GM18502 (cell line): ENCODE measurements around the gene TNFRSF25.

Experiments used
- ATAC-seq: cut with Tn5 transposase; IDR thresholded peaks from one replicate; pipeline ENCODE4 v1.9.1; 2021; ENCODE audit warnings: mild to moderate bottlenecking; ENCODE audit not compliant: unreplicated experiment, poor library complexity

TNFRSF25 gene, protein sequence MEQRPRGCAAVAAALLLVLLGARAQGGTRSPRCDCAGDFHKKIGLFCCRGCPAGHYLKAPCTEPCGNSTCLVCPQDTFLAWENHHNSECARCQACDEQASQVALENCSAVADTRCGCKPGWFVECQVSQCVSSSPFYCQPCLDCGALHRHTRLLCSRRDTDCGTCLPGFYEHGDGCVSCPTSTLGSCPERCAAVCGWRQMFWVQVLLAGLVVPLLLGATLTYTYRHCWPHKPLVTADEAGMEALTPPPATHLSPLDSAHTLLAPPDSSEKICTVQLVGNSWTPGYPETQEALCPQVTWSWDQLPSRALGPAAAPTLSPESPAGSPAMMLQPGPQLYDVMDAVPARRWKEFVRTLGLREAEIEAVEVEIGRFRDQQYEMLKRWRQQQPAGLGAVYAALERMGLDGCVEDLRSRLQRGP

GRCh38 chr1:6466023-6466422 lies at the start of gene TNFRSF25:
Gene TNFRSF25, minus strand, starts transcription at chr1:6466173. Its CDS starts 66 bp downstream, at chr1:6466107.
- ATAC-seq = no peak

DNA sequence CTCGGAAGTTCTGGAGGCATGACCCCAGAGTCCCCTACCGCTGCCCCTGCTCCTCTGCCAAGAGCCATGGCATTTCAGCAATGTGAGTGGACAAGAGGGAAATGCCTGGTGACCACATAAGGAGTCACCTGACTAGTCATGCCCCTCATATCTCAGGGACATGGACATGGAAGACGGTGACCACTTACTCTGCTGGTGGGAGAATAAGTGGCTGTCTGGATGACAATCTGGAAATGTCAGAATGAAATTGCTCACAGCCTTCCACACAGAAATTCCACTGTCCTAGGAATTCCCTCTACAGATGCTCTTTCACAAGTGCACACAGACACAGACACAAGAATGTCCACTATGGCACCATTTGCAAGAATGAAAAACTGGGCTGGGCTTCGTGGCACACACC lies 49.8 kb upstream of the TNFRSF25 start:
- ATAC-seq = no peak

DNA sequence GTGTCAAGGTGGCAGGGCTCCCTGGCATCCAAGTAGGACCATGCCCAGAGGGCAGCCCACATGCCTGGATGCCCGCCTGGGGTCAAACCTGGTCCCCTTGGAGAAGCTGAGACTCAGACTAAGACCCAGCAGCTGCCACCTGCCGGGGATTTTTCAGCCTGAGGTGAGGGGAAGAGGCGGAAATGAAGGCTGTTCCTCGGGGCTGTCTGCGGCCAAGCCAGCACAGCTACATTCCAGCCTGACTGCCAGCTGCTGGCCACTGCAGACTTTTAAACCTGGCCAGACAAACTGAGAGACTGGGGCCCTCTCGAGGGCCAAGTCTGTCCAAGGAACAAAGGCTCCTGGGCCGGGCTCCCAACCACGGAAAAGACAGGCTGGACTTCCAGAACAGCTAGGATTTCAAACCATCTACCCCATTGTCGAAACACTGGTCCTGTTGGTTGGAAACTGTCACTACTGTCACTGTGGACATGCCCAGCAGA lies 47.4 kb upstream of the TNFRSF25 start:
- no peak for ATAC-seq

- no peak for ATAC-seq
Measured at GRCh38 chr1:6512908-6513280, 46.9 kb upstream of the TNFRSF25 start.

DNA sequence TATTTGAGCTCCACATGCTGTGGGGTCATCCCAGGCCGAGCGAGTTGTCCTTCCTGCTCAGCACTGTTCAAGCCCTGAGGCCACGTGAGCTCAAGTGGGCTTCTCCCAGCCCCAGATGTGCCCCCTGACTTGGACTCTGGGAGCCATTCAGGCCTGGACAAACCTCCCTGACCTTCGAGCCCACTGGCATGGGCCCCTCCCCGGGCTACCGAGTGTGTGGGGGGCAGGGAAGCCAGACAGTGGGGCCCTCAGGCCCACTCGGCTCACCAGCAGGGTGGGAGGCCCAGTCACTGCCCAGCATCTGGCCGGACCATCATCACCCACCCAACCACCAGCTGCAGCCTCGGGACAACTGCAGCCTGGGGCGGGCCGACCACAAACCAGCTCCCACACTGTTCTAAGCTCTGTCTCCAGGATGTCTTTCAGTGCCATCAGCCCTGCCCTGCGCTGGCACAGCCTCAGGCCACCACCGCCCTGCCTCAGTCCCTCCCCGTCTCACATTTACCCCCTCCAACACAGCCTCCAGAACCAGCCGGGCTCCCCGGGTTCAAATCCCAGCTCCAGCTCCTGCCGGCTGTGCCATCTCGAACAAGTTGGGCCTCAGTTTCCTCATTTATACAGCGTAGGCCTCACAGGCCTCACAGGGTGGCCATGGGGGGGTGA lies 46.4 kb upstream of the TNFRSF25 start:
- ATAC-seq = no peak

- no peak for ATAC-seq
Measured at GRCh38 chr1:6511561-6512244, 45.7 kb upstream of the TNFRSF25 start.

- ATAC-seq = no peak
Measured at GRCh38 chr1:6511056-6511455, 45.1 kb upstream of the TNFRSF25 start.

- ATAC-seq = no peak
Measured at GRCh38 chr1:6510493-6510892, 44.5 kb upstream of the TNFRSF25 start.

DNA sequence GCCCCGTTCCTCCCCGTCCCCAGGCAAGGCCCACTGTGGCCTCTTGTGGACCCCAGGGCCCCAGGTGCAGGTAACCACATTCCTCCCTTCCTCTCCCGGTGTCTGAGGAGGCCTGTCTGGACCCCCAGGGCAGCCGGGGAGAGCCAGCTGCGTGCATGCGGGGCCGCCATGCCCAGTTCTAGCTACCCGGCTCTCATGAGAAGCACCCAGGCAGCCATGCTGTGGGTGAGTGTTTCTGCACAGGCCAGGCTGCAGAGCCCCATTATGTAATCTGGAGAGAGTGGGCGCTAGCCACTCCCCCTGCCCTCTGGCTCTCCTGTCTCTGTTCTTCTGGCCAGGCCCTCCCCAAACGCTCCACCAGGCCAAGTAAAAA lies 43.9 kb upstream of the TNFRSF25 start:
- ATAC-seq = no peak

- ATAC-seq = no peak
Measured at GRCh38 chr1:6509220-6509918, 43.4 kb upstream of the TNFRSF25 start.

DNA sequence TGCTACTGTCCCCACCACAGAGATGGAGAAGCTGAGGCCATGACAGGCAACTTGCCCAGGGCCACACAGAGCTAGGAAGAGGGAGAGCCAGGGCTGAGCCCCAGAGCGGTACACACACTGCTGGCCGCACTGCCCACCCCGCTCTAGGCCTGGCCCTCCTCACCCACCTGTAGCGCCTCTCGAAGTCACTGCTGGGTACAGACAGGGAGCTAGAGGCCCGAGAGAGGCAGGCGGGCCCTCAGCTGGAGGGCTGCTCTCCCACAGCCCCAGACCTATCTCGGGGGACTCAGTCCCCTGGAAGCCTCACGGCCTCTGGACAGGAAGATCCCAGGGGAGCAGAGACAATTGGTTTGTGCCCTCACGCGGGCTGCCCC lies 42.8 kb upstream of the TNFRSF25 start:
- ATAC-seq = no peak

GRCh38 chr1:6508154-6508815 lies 42.3 kb upstream of the TNFRSF25 start:
- no peak for ATAC-seq

DNA sequence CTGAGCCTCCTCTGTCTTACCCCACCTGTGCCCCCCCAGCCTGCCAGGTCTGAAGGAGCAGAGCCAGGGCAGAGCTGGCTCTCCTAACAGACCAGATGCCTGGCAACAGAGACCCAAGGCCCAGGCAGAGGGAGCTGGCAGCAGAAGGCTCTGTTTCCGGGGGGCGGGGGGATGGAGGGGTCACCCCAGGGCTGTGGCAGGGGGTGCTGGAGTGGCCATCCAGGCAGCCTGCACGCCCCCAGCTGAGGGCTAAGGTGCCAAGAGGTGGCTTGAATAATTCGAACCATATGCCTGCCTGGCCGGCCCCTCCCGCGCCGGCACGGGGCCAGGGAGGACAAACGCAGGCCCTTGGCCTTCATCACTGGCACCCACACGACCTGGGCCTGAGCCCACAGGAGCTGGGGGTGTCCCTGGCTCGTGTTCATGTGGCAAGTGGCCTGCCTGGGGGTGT lies 41.5 kb upstream of the TNFRSF25 start:
- no peak for ATAC-seq

- ATAC-seq = no peak
Measured at GRCh38 chr1:6507037-6507428, 41.1 kb upstream of the TNFRSF25 start.

- no peak for ATAC-seq
Measured at GRCh38 chr1:6506210-6507036, 40.5 kb upstream of the TNFRSF25 start.

DNA sequence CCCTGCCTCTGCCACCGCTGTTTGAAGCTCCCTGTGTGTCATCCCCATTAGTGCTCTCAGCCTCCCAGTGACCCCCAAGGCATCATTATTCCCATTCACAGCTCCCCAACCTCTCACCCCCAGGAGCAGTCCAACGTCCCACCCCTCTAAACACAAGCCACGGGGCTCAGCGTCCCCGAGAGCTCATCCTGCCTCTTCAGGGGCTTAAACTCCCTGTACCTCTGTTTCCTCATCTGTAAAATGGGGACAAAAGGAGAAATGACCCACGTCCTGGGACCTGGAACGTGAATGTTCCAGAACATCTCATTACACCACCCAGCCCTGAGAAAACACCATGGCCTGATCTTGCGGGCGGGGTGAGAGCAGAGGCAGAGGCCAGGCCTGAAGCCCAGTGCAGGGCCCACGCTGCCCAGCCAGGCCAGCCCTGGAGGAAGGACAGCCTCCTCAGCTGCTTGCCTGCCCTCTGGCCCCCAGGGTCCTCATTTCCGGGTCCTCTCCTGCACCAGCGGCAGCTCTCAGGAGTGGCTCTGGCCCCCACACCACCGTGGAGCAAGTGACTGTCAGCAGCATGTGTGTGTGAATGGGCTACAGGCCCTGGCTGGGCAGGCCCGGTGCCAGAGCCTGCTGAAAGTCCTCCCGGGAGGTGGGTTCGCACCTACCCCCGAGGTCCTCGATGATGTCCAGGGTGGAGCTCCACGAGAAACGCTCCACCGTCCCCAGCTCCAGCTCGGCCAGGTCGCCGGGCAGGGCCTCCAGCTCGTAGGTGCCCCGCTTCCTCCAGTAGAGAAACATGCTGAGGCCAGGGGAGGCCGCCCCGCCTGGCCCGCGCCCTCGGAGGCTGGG lies 39.6 kb upstream of the TNFRSF25 start:
- no peak for ATAC-seq

DNA sequence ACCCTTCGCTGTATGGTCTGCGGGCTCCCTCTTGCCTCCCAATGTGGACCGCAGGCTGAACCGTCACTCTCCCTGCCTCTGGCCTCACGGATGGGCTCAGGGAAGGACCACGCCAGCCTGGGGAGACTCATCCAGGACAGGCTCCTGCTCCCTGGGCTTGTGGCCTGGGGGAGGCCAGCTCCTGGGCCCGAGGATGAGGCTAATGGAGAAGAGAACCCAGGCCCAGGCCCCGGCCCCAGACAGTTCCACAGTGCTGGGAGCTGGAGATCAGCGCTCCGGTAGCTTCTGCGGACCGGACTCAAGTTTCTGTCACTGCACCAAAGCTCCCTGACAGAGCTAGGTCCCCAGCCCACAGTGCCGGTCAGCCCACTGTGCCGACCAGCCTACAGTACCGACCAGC lies 38.9 kb upstream of the TNFRSF25 start:
- no peak for ATAC-seq

GRCh38 chr1:6503884-6504602 lies 38.1 kb upstream of the TNFRSF25 start:
- ATAC-seq = no peak
